ENCODE data around the gene EZR.
A peak's percentile ranks its signal among the peaks of the same experiment; 100 is the strongest.

EZR gene

GRCh38 chr6:158772851-158773371 lies 46.3 kb downstream of the EZR start:
- no peak for DNase-seq

GRCh38 chr6:158772172-158772571 lies 47.0 kb downstream of the EZR start:
- no peak for DNase-seq

GRCh38 chr6:158771399-158772152 lies 47.6 kb downstream of the EZR start:
- no peak for DNase-seq

- no peak for DNase-seq
These were observed 48.4 kb downstream of the EZR start for GRCh38 chr6:158770533-158771330.

DNA sequence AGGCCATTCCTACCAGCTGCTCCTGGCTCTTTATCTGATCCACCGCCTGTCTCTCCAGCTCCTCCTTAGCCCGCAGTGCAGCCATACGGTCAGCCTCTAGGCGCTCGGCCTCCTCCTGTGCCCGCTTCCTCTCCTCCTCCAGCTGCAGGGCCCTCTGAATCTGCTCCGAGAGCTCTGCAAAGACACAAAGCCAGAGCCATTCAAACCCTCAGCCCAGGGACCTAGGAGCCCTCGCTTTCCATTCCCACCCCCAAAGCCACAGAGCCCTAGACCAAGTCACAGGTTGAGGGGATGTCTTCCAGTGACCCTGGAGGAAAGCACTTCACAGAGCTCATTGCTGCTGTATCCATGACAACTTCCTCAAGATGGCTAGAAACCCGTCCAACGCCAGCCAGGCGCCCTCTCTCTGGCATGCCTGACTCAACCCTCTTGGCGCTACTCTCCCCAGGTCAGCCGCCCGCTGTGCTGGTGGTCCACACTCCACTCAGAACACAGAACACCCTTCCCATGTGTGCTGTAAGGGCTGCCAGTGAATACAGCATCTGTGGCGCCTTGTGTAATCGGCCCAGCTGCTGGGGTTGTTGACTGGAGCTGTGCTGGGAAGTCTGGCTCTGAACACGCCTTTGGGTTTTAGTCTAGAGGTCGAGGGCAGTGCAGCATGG lies 49.3 kb downstream of the EZR start:
- no peak for DNase-seq

DNA sequence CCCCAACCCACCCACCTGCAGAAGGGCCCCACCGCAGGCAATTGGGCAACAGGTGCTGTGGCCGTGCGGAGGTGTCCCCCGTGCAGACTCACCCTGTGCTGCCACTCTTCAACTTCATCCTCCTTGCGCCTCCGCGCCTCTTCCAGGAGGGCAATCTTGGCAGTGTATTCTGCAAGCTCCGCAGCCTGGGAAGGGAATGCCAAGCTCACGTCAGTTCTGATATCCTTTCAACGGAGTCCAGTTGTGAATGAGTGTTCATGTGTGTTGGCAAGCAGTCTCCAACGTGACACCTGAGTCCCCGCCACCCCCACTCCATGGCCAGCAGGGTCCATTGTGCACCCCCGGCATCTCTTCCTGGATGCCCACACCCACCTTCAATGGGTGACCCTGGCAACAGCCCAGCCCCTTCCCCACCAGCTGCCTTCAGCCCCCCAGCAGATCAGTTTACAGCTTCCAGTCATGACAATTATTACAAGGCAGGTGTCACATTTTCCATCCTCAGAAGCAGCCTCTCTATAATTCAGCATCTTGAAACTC lies 49.9 kb downstream of the EZR start:
- no peak for DNase-seq

- DNase-seq, result no peak
These were observed 50.7 kb downstream of the EZR start for GRCh38 chr6:158768436-158768835.

GRCh38 chr6:158767709-158768108 lies 51.5 kb downstream of the EZR start:
- no peak for DNase-seq

DNA sequence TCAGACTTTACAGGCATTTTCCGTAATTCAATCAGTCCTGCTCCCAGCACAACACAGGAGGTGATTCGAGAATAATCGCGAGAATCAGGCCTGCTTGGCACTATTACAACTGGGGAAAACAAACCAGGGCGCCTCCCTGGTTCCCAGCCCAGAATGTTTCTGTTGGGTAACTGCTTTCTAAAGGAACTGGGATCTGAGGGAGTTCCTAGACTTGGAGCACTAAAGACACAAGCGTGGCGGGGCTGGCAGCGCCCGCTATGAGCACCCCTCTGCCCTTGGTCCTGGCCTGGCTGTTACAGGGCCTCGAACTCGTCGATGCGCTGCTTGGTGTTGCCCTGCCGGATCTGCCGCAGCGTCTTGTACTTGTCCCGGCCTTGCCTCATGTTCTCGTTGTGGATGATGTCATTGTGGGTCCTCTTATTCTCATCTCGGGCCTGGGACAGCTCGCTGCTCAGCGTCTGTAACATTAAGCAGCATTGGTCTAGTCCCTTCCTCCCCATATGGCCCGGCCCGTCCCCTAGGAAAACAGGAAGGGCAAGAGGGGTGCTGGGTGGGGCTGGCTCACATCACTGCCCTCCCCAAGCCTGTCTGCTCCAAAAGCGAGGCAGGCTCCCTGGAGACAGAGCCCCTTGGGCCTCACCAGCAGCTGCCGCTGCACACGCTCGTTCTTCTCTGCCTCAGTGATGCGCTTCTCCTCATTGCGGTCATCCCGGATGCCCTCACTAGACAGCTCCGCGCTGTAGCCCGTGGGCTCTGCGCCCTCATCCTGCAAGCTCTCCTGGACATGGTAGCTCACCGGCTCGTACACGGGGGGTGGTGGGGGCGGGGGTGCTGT lies 52.3 kb downstream of the EZR start:
- no peak for DNase-seq

GRCh38 chr6:158765499-158766068 lies 53.6 kb downstream of the EZR start:
- DNase-seq, result peak; percentile 8

- DNase-seq, result no peak
These were observed 54.2 kb downstream of the EZR start for GRCh38 chr6:158764926-158765325.

- no peak for DNase-seq
These were observed 54.9 kb downstream of the EZR start for GRCh38 chr6:158764183-158764849.

GRCh38 chr6:158763434-158764182 lies 55.6 kb downstream of the EZR start:
- no peak for DNase-seq

- no peak for DNase-seq
These were observed 56.3 kb downstream of the EZR start for GRCh38 chr6:158762787-158763433.

DNA sequence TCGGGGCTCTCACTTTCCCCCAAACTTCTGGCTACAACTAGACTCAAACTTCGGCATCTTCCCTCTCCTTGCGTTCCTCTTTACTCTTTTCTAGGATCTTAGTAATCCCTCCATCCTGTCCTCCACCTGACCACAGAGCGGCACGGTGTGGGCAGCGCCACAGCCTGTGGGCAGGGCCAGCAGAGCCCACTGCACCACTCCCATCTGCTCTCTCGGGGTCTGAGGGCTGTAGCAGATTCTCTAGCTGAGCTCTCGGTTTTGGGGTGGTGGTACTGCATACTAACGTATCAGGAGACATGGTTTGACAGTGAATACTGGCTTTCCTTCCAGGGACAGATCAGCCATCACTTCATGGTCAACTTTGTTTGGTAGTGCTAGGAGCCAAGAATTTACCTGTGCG lies 57.4 kb downstream of the EZR start:
- no peak for DNase-seq

DNA sequence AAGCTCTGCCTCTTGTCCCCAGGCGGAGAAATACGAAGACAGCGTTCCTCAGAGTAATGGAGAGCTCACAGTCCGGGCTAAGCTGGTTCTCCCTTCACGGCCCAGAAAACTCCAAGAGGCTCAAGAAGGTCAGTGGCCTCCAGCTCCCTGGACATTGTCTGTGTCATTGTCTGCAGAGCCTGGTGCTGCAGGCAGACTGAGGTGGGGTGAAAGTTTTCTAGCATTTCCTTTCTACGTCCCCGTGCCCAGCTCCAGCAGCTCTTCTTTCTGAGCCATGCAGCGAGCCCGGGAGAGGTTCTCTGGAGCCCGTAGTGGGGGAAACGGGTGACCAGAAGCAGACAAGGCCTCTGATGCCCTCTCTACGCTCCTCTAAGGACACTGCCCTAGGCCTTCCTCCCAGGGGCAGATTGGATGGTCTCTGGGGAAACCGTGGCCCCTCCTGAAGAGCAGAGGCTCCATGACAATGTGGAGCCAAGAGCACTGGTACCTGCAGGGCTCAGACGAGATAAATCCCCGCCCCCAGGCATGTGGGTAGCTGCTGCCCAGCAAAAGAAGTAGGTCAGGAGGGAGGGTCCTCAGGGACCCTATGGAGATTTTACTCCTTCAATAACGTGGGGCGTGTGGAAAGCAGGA lies 58.4 kb downstream of the EZR start:
- DNase-seq, result no peak

DNA sequence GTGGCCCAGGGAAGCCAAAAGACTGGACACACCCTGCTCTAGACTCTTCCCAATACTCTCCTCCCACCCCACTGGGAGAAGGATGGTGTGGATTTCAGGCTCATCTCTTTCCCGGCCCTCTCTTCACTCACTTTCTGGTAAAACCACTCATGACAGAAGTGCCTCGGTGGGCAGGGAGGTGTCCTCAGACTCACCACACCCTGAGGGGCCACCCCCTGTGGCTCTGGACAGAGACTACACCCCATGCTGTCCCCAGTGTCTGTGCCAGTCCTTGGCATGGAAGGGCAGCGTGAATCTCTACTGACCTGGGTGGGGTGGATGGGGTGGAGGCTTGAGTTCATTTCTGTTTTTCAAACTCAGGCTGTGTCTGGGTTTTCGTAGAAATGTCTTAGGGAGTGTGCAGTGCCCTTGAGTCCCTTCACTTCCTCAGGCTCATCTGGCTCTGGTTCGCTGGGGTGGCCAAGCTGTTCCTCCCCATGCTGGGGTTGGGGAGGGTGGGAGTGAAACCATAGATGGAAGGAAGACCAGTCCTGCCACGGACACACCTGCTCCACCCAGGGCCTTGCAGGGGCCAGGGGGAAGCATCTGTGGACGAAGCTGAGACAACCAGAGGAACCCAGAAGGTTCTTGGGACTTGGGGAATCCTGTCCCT lies 59.1 kb downstream of the EZR start:
- no peak for DNase-seq

- DNase-seq, result peak; percentile 48
These were observed 60.2 kb downstream of the EZR start for GRCh38 chr6:158758941-158759479.

- peak; percentile 90 for DNase-seq
These were observed 60.7 kb downstream of the EZR start for GRCh38 chr6:158758451-158758860.
